SK-MEL-5 (cell line): Measurements from ENCODE around the gene LMOD3. TPM values are rescaled to one million over a fixed set of nuclear protein-coding genes. Genes with fewer than 3 reads are reported as not detected.

ENCODE experiments used
- DNase-seq: peaks from one replicate; pipeline ENCODE4 v3.0.0-alpha.2; 2016; ENCODE audit warnings: low read depth, low spot score
- in situ Hi-C: cut with HindIII; loops from 2 replicates; pipeline ENCODE4 v1.10.0; 2016; ENCODE audit warnings: low sequenced_read_pairs, high pct_unique_total_duplicates, low pct_unique_long_range_greater_than_20kb
- total RNA-seq: library from RNA; depleted of rRNA; stranded (reverse); fragments of >200 nt; shearing (Covaris generic); gene quantifications from 2 replicates; pipeline ENCODE4 v1.2.3, GENCODE V29; 2014

Gene LMOD3
- total RNA-seq, 1 experiment from 2014 or later = 0.16 TPM

DNA sequence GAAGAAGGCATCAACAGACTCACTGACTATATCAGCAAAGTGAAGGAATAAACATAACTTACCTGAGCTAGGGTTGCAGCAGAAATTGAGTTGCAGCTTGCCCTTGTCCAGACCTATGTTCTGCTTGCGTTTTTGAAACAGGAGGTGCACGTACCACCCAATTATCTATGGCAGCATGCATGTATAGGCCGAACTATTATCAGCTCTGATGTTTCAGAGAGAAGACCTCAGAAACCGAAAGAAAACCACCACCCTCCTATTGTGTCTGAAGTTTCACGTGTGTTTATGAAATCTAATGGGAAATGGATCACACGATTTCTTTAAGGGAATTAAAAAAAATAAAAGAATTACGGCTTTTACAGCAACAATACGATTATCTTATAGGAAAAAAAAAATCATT lies 17.8 kb downstream of the LMOD3 start:
- DNase-seq = no peak

DNA sequence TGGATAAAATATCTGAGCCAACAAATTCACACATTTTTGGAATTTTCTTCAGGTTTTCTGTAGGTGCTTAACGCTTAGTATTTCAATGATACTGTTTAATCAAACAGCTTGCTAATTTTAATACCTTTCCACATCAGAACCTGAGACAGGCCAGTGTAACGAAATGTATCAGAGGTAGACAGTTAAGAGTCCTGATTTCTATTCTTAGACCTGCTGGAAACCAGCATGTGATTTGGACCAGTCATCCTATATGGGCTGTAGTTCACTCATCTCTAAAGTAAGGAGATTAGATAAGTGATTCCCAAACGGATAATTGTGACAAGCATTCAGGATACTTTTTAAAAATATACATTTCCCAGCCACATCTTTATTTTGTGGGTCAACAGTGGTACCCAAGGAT lies 19.3 kb downstream of the LMOD3 start:
- in situ Hi-C loops = no loop called here
- DNase-seq = no peak

More for the DNA sequence above, 17.8 kb downstream of the LMOD3 start:
- in situ Hi-C loops = no loop called here

DNA sequence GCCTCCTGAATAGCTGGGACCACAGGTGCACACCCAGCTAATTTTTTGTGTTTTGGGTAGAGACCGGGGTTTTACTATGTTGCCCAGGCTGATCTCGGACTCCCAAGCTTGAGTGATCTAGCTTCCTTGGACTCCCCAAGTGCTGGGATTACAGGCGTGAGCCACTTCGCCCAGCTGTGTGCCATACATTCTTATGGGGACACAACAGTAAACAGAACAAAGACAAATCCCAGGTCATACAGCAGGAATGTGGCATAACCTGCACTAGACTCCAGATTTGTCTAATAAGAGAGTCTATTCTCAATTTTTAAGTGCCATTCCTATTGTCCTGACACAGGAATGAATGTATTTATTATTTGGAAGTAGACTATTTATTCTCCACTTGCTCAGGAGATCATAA lies 20.0 kb downstream of the LMOD3 start:
- no peak for DNase-seq
- in situ Hi-C loops = no loop called here

DNA sequence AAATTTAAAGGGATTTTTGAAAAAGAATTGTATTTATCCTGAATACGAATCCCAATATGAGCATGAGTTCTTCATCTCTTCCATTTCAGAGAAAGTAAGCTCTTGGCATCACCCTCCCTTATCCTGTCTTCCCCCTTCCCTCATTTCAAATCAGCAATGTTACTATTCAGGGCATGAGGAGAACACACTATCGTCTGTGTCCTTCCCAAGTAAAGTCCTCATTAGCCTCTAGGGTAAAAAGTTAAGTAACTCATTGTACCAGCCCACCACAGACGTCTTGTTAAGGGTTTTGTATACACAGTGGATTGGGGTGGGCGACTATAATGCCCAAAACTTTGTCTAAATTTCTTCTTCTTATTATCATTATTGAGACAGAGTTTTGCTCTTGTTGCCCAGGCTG lies 22.8 kb downstream of the LMOD3 start:
- peak; percentile 51 for DNase-seq
- in situ Hi-C loops = no loop called here

DNA sequence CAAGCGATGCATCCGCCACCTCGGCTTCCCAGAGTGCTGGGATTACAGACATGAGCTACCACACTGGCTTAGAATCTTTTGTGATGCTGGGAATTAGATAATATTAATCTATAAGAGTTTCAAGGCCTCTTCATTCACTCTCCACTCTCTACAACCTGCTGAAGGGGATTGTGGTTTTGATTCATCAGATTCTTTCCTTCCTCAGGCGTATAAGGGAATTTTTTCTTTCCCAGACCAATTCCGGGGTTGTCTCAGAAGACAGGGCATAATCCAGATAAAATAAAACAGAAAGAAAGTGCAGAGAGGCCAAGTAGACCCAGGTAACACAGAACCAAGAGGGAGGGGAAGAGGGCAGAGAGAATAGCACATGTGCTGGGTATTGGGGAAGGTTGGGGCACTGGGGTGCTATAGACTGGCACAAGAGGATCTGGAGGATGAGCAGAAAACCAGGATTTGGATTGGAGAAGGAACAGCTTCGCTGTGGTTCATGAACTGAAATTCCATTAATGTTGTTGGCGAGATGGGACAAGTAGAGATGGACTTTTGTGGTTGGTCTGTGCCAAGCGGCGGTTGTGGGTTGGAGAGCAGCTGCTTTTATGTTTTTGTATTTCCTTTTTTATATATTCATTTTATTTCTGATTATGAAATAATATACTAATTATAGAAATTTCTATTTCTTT lies 24.8 kb downstream of the LMOD3 start:
- no peak for DNase-seq
- in situ Hi-C loops = no loop called here

DNA sequence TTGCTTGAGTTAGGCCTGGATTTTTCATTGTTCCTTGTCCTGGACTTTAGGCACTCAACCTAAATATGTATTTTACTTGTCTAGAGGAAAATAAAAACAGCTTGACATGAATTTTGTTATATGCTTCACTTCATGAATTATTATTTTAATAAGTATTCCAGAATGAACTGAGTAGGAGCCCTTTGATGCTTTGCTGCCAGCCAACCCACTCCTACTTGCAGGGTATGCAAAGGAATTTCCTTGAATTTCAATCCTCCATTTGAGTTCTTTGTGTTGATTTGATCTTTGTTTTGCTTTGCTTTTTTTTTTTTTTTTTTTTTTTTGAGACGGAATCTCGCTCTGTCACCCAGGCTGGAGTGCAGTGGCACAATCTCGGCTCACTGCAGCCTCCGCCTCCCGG lies 26.1 kb downstream of the LMOD3 start:
- no peak for DNase-seq
- in situ Hi-C loops = no loop called here

DNA sequence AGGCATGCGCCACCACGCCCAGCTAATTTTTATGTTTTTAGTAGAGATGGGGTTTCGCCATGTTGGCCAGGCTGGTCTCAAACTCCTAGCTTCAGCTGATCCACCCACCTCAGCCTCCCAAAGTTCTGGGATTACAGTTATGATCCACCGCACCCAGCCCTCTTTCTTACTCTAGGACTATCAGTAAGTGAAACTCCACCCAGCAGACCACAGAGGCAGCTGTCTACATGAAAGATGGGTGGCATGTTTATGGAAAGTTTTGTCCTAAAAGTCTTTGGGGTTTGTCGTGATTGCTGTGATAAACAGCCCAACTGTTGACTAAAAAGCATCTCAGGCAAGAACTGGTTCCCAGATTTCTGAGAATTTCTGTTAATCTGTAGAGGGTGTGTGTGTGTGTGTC lies 26.8 kb downstream of the LMOD3 start:
- DNase-seq = no peak
- in situ Hi-C loops = no loop called here

DNA sequence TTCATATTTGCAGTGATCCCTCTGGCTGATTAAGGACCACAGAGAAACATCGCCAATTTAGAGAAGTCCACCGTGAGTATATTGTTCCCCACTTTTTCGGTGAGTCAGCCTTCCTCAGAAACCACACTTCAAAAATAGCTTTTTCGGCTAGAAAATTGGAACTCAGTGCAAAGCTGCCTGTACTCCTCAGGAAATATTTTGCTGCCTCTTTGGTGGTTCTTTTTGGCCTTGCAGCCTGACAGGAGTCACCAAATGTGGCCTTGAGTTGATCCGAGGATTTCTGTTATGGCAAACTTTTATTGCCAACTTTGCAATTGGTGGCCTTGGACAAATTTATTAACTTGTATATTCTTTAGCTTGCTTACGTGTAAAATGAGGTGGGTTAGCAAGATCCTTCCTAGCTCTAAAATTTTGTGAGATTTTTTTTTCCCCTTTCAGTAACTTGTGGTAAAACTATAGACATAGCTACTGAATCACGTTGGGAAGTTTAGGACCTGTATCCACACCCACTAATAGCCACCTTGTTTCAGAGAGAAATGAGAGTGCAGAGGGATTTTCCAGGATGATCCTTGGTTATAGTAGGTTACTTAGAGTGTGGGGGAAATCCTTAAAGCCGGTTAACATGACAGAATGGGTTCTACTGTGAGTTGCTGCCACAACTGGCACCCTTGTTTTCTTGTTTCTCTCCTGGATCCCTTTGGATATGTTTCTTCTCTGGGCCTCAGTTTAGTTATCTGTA lies 27.8 kb downstream of the LMOD3 start:
- in situ Hi-C loops = no loop called here
- DNase-seq = no peak

DNA sequence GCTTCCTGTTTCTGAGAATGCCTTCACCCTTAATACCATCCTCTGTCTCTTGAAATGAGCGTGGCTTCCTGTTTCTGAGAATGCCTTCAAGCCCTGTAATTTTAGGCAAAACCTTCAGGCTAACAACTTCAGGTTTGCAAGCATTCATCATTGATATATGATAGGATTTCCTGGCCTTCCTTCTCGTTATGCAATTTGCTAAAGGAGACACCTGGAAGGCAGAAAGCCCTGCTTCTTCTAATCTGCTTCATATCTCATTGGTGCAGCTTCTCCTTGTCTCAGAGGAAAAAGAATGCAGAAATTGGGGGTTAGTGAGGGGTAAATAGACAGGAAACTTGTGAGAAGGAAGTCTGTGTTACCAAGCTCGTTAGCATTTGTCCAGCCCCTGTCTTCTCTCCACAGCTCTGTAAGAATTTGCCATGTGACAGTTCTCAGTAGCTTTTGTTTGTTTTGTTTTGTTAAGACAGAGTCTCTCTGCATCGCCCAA lies 30.3 kb downstream of the LMOD3 start:
- in situ Hi-C loops = no loop called here
- DNase-seq = peak; percentile 28

DNA sequence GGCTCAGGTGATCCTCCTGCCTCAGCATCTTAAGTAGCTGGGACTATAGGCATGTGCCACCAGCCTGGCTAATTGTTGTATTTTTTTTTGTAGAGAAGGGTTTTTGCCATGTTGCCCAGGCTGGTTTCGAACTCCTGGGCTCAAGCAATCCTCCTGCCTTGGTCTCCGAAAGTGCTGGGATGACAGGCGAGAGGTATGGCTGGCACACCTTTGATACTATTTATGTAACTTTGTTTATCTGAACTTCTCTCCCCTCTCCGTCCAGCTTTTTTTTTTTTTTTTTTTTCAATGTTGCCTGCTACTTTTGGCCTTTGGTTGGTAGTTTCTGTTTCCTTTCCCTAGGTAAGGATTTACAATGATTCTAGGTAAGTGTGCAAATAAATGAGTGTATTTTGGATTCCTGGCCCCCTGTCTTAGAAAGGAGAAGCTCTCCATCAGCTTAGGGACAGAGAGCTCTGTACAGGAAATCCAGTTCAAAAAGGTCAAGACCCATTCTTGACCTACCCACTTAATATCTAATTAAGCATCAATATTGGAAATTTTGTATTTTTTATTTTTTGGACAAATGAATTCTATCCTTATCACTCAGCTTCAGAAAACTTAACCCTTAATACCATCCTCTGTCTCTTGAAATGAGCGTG lies 30.9 kb downstream of the LMOD3 start:
- no peak for DNase-seq
- in situ Hi-C loops = no loop called here

DNA sequence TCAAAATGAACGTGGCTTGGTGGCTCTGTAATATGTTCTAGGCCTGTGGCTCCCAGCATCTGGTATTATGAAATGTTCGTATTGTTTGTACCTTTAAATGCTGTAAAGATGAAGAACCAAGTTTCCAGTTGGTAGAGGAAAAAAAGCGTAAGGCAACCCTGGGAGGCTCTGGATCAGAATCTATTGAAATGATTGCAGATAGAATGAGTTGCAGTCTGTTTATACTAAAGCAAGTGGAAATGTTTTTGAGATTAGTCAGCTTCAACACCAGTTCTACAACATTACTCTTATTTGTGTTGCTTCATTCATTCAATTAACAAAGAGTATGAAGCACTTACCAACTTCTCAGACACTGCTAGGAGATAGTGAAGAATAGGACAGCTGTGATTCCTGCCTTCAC lies 32.4 kb downstream of the LMOD3 start:
- DNase-seq = no peak
- in situ Hi-C loops = no loop called here

DNA sequence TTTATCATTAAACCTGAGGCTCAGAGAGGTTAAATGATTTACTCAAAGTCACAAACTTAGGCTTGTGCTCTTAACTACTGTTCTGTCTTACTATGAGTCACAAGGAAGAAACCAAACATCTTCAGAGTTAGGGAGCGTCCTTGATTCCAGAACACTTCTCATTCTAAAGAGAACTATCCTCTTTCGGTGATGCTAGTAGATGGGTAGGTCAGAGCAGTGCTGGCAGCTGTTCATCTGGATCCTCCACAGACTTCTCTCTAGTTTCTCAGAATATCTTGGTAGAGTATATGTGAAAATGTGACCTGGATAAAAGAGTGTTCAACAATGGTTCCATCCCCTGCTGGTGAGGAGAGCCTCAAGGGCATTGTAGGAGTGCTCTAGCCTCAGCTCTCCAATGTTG lies 34.3 kb downstream of the LMOD3 start:
- in situ Hi-C loops = no loop called here

DNA sequence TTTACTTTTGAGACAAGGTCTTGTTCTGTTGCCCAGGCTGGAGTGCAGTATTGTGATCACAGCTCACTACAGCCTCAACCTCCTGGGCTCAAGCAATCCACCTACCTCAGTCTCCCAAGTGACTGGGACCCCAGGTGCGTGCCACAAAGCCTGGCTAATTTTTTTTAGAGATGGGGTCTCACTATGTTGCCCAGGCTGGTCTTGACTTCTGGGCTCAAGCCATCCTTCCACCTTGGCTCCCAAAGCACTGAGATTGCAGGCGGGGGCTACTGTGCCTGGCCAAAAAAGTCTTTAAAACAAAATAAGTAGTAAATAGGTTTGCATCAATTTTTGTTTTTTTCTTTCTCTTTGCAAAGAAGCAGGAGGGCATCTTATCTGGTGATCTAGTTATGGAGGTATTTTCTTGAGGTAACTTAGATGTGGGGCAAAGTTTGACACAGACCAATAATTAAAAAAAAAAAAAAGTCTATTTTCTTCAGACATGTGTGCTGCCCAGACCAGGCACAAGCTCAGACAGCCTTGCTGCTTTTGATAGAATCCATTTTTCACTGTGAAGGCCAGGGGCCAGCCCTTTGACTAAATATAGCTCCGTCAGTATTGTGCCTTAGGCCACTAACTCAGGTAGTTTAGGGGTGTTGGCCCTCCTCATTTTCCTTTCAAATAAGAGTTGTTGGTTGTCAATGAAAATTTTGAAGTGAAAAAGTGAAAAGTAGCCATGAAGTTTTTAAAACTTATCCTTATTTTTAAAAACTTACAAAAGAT lies 35.2 kb downstream of the LMOD3 start:
- no peak for DNase-seq
- in situ Hi-C loops = no loop called here

More for the DNA sequence above, 34.3 kb downstream of the LMOD3 start:
- DNase-seq = no peak

DNA sequence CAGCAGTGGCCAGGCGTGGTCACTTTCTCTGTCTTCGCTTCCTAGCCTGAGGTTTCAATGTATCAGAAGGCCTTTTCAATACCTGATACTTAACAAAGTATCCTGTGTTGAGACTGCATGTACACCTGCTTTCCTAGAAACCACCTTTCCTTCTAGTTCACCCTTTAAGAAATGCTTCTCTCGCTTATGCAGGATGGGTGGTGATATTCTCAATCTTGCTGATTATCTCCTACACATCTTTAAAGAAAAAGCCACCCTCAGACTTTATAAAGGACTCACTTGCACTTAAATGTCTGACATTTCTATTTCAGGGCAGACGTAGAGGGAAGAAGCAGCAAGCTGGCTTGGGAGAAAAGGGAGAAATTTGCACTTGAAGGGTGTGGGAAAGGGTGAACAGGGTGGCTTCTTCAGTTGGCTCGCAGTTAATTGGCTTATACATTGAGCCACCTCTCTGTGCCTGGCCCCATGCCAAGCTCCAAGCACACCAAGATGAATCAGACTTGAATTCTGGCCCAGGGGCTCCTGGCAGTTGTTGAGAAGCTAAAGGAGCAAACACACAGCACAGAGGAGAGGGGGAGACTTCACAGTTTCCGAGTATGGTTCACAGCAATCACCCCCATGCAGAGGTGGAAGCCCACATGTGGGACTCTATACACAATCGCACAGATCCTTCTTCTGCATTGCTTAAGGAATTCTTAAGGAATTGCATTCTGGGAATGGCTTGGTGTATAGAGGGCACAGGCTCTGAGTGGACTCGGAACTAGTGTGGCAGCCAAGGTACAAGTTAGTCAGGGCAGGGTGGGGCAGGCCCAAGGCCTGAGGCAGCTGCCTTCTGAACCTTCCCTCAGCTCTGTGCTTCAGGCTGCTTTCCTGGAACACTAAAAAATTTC lies 36.3 kb downstream of the LMOD3 start:
- DNase-seq = peak; percentile 86
- in situ Hi-C loops = no loop called here

DNA sequence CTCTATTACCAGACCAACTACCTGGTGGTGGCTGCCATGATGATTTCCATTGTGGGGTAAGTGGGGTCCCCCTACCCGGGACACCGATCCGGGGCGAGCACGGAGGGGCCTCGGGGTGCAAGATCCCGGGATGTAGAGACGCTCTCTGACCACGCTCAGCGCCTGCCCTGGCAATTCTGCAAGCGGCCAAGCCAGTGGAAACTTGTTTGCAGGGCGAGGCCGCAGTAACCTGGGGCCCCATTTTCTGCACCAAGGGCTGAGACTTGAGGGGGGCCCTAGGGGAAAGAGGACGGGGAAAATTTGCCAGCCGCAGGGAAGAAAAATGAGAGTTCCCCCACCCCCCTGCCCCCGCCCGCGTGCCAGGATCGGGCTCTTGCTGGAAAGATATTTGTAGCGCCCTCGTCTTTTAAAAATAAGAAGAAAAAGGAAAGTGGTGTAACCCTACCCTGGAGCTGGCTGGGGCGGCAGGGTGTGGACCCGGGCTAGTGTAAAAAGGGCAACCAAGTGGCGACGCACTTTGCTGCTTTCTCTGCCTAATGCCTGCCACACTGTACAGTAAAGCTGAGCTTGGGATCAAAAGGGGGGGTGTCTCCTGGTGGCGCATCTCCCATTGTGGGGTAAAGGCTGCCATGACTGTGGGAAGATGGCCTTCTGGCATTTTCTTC lies 37.1 kb downstream of the LMOD3 start:
- DNase-seq = peak; percentile 20
- in situ Hi-C loops = no loop called here

DNA sequence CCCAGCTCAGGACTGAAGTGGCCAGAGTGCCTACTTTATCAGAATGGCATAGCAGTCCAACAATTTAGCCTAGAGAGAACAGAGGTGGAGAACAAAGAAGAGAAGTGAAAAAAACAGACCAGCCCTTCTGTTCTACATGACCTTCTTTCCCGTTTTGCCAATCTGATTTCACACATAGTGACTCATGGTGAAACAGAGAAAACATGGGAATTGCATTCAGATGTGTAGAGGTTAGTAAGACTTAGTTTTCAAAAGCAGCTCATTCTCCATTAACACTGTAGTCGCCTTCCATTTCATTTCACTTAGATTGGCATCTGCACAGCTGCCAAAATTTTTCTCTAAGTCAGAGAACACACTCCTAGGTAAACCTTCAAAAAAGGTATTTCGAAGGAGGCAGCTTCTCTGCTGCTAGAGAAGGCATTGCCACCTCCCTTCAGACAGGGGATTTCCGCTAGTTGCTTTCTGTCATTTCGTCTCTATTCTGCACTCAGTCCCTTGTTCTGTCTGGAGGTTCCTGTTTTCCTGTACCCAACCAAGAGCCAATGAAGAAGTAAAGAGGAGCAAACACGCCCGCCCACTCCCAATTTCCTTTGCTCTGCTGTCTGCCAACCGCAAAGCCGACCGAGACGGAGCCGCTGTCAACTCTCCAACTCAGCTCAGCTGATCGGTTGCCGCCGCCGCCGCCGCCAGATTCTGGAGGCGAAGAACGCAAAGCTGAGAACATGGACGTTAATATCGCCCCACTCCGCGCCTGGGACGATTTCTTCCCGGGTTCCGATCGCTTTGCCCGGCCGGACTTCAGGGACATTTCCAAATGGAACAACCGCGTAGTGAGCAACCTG lies 37.8 kb downstream of the LMOD3 start, which contains the start of gene ARL6IP5:
ARL6IP5 (plus strand) TSS at position 612 of the 842 bp plus-strand sequence; CDS start at position 723, 111 bp downstream.
- in situ Hi-C loops = no loop called here
- peak; percentile 93 for DNase-seq
